H1 (cell line): ENCODE data around the gene CSDE1. TPM values are rescaled to one million over a fixed set of nuclear protein-coding genes. Genes with fewer than 3 reads are reported as not detected.

ENCODE experiments used
- CTCF ChIA-PET: fragments of 300-600 bp; sonication (Branson Sonifier 250); formaldehyde crosslinking; loops from one replicate; lab custom pipeline; 2021; ENCODE audit not compliant: partially characterized antibody; lab: Charles Lee
- POLR2A ChIA-PET: fragments of 300-600 bp; sonication (Branson Sonifier 250); formaldehyde crosslinking; loops from one replicate; lab custom pipeline; 2021; ENCODE audit warnings: inconsistent platforms; ENCODE audit not compliant: partially characterized antibody; lab: Charles Lee
- DNase-seq, 2 experiments: peaks; one replicate each; pipeline versions ENCODE4 v3.0.0 to v3.0.0-alpha.2; 2010 to 2022; ENCODE audit warnings: low spot score in 2 of 2, low read depth in 1 of 2, mixed read lengths in 1 of 2
- FAIRE-seq: peaks from 2 replicates; lab custom pipeline; 2011; peaks lifted over from hg19 to GRCh38; lab: Jason Lieb, UNC
- H2AFZ ChIP-seq: 2 replicates; pipeline ENCODE4 v1.8.1; 2012; ENCODE audit warnings: low read length, inconsistent platforms
- H2AK5ac ChIP-seq: 2 replicates; pipeline ENCODE4 v1.6.1; 2013; ENCODE audit warnings: low read depth, low read length
- H2BK120ac ChIP-seq: replicated peaks from 2 replicates; pipeline ENCODE3; 2013; ENCODE audit warnings: low read depth, low read length, inconsistent platforms
- H2BK12ac ChIP-seq: 2 replicates; pipeline ENCODE4 v1.6.1; 2013; ENCODE audit warnings: low read depth, low read length
- H2BK15ac ChIP-seq: 2 replicates; pipeline ENCODE4 v1.6.1; 2013; ENCODE audit warnings: low read length
- H2BK20ac ChIP-seq: 2 replicates; pipeline ENCODE4 v1.6.1; 2013; ENCODE audit warnings: low read length
- H2BK5ac ChIP-seq: 2 replicates; pipeline ENCODE4 v1.6.1; 2013; ENCODE audit warnings: low read depth, low read length
- H3K14ac ChIP-seq: 2 replicates; pipeline ENCODE4 v1.6.1; 2013; ENCODE audit warnings: inconsistent platforms; ENCODE audit not compliant: insufficient read length
- H3K18ac ChIP-seq: 2 replicates; pipeline ENCODE4 v1.6.1; 2013; ENCODE audit warnings: low read length; ENCODE audit errors: extremely low read depth
- H3K23ac ChIP-seq: 2 replicates; pipeline ENCODE4 v1.6.1; 2013; ENCODE audit warnings: inconsistent platforms; ENCODE audit not compliant: insufficient read length
- H3K23me2 ChIP-seq: 2 replicates; pipeline ENCODE4 v1.6.1; 2013; ENCODE audit warnings: low read depth, low read length
- H3K27ac ChIP-seq: 2 replicates; pipeline ENCODE4 v1.6.1; 2011; ENCODE audit warnings: low read depth, low read length, inconsistent platforms
- H3K27me3 ChIP-seq, 4 experiments: replicated peaks in 1 of 4; 1 replicate in 1 of 4; 2 replicates in 3 of 4; pipeline versions ENCODE4 v1.6.1 to v1.8.1; 2011 to 2013; ENCODE audit warnings: low read length in 3 of 4, mild to moderate bottlenecking in 3 of 4, inconsistent platforms in 2 of 4, mixed read lengths in 2 of 4, moderate library complexity in 1 of 4; ENCODE audit not compliant: control insufficient read depth in 3 of 4, insufficient read depth in 3 of 4; ENCODE audit errors: extremely low read depth in 1 of 4
- H3K36me3 ChIP-seq, 4 experiments: 2 replicates each; pipeline versions ENCODE4 v1.6.1 to v1.8.1; 2011 to 2013; ENCODE audit warnings: mild to moderate bottlenecking in 4 of 4, low read length in 3 of 4, moderate library complexity in 2 of 4, control low read depth in 1 of 4, inconsistent platforms in 1 of 4; ENCODE audit not compliant: insufficient read depth in 4 of 4, control insufficient read depth in 2 of 4
- H3K4ac ChIP-seq: replicated peaks from 2 replicates; pipeline ENCODE3; 2013; ENCODE audit warnings: low read length, low read depth, mixed read lengths, inconsistent platforms; ENCODE audit not compliant: insufficient read length
- H3K4me1 ChIP-seq, 4 experiments: replicated peaks in 1 of 4; 1 replicate in 1 of 4; 2 replicates in 3 of 4; pipeline versions ENCODE4 v1.6.1 to v1.8.1; 2011 to 2013; ENCODE audit warnings: low read length in 3 of 4, inconsistent platforms in 2 of 4, mixed read lengths in 1 of 4; ENCODE audit not compliant: insufficient read depth in 4 of 4, control insufficient read depth in 3 of 4
- H3K4me2 ChIP-seq, 2 experiments: 2 replicates each; pipeline versions ENCODE4 v1.6.1 to v1.8.1; 2011 to 2013; ENCODE audit warnings: low read depth in 2 of 2, low read length in 2 of 2, control low read depth in 1 of 2, inconsistent platforms in 1 of 2, mild to moderate bottlenecking in 1 of 2; ENCODE audit not compliant: insufficient read depth in 1 of 2
- H3K4me3 ChIP-seq, 4 experiments: fragments of 200-600, 300-600 bp in 1 of 4; sonication (generic), shearing (Covaris generic), sonication (Bioruptor Twin) in 1 of 4; 2 replicates each; pipeline versions ENCODE4 v1.5.1 to v1.8.1; 2011 to 2016; ENCODE audit warnings: low read length in 4 of 4, low read depth in 3 of 4, control low read depth in 2 of 4, inconsistent platforms in 2 of 4, mild to moderate bottlenecking in 2 of 4, mixed read lengths in 1 of 4, moderate library complexity in 1 of 4; ENCODE audit not compliant: insufficient read depth in 2 of 4; ENCODE audit errors: extremely low read depth in 1 of 4
- H3K56ac ChIP-seq: replicated peaks from 2 replicates; pipeline ENCODE3; 2013; ENCODE audit warnings: low read depth, mild to moderate bottlenecking, mixed read lengths, low read length, inconsistent platforms; ENCODE audit not compliant: insufficient read length
- H3K79me1 ChIP-seq: 2 replicates; pipeline ENCODE4 v1.6.1; 2013; ENCODE audit warnings: low read depth, low read length, control low read depth
- H3K79me2 ChIP-seq, 2 experiments: 2 replicates each; pipeline versions ENCODE4 v1.6.1 to v1.8.1; 2012 to 2013; ENCODE audit warnings: low read length in 2 of 2, mild to moderate bottlenecking in 2 of 2, inconsistent platforms in 1 of 2; ENCODE audit not compliant: insufficient read depth in 2 of 2, control insufficient read depth in 1 of 2
- H3K9ac ChIP-seq, 4 experiments: replicated peaks in 1 of 4; 1 replicate in 1 of 4; 2 replicates in 3 of 4; pipeline versions ENCODE4 v1.6.1 to v1.8.1; 2011 to 2013; ENCODE audit warnings: low read depth in 3 of 4, low read length in 3 of 4, control low read depth in 2 of 4, mild to moderate bottlenecking in 2 of 4, moderate library complexity in 2 of 4, inconsistent platforms in 1 of 4; ENCODE audit errors: extremely low read depth in 1 of 4
- H3K9me3 ChIP-seq, 2 experiments: 2 replicates each; pipeline versions ENCODE4 v1.6.1 to v1.8.1; 2012 to 2013; ENCODE audit warnings: mild to moderate bottlenecking in 2 of 2, moderate library complexity in 2 of 2, control low read depth in 1 of 2, inconsistent platforms in 1 of 2, low read depth in 1 of 2, low read length in 1 of 2, mixed read lengths in 1 of 2; ENCODE audit not compliant: insufficient read depth in 2 of 2
- H4K20me1 ChIP-seq, 2 experiments: replicated peaks in 1 of 2; 2 replicates each; pipeline versions ENCODE3 to v1.8.1; 2011 to 2013; ENCODE audit warnings: inconsistent platforms in 2 of 2, low read length in 2 of 2, mild to moderate bottlenecking in 1 of 2; ENCODE audit not compliant: insufficient read depth in 2 of 2, control insufficient read depth in 1 of 2
- H4K5ac ChIP-seq: 2 replicates; pipeline ENCODE4 v1.6.1; 2013; ENCODE audit warnings: low read length, low read depth, mixed read lengths, inconsistent platforms; ENCODE audit not compliant: insufficient read length
- H4K8ac ChIP-seq: 2 replicates; pipeline ENCODE4 v1.8.0; 2013; ENCODE audit warnings: mild to moderate bottlenecking, moderate library complexity, low read length, inconsistent platforms; ENCODE audit not compliant: insufficient read depth; ENCODE audit errors: extremely low read depth
- H4K91ac ChIP-seq: replicated peaks from 2 replicates; pipeline ENCODE3; 2013; ENCODE audit warnings: low read length, mixed read lengths, inconsistent platforms; ENCODE audit not compliant: insufficient read length
- CBX5 ChIP-seq: fragments of 300-800, 300-1000 bp; sonication (generic); IDR thresholded peaks from 2 replicates; pipeline ENCODE4 v1.7.1; 2016; ENCODE audit warnings: antibody characterized with exemption, low read length, low read depth
- CHD1 ChIP-seq: IDR thresholded peaks from 2 replicates; pipeline ENCODE4 v1.6.1; 2012; ENCODE audit warnings: low read depth, low read length, improper control_type of control experiment
- EZH2 ChIP-seq: fragments of 200-600 bp; sonication (generic); IDR thresholded peaks from 2 replicates; pipeline ENCODE4 v1.7.1; 2012; ENCODE audit warnings: low read depth, mild to moderate bottlenecking, moderate library complexity, low read length, inconsistent platforms; ENCODE audit not compliant: severe bottlenecking
- POLR2AphosphoS5 ChIP-seq: IDR thresholded peaks from 2 replicates; pipeline ENCODE4 v1.6.1; 2011; ENCODE audit warnings: low read depth, low read length
- SIX5 ChIP-seq: IDR thresholded peaks from 2 replicates; pipeline ENCODE4 v1.6.1; 2011; ENCODE audit warnings: mild to moderate bottlenecking, low read depth, low read length
- YY1 ChIP-seq: IDR thresholded peaks from 2 replicates; pipeline ENCODE4 v1.6.1; 2011; ENCODE audit warnings: low read depth, mild to moderate bottlenecking, low read length
- whole genome bisulfite sequencing, 2 experiments: shearing (Covaris generic) in 1 of 2; methylation state at CpG; one replicate each; pipeline versions ENCODE4 v1.1.6 to v1.1.7; 2013 to 2015; ENCODE audit warnings: low lambda C conversion rate in 2 of 2, mixed read lengths in 2 of 2, inconsistent platforms in 1 of 2, low coverage in 1 of 2, missing lambda C conversion rate in 1 of 2; ENCODE audit not compliant: insufficient replicate concordance in 2 of 2, insufficient coverage in 1 of 2, insufficient read length in 1 of 2; ENCODE audit errors: extremely low coverage in 1 of 2, missing lambda C conversion rate in 1 of 2; 5-methylcytosine and 5-hydroxymethylcytosine counted together
- polyA plus RNA-seq, 7 experiments: library from polyadenylated mRNA; depleted of rRNA in 3 of 7; stranded (reverse) in 5 of 7; unstranded in 2 of 7; fragments of >200 nt in 5 of 7; fragments of 200-250 nt in 2 of 7; gene quantifications; 1 replicate in 5 of 7; 2 replicates in 1 of 7; 4 replicates in 1 of 7; pipeline versions ENCODE4 v1.2.1 to v1.2.3, GENCODE V29; 2011 to 2013; ENCODE audit warnings: missing spikeins in 2 of 7, mixed read lengths in 2 of 7
- total RNA-seq: library from RNA; stranded (reverse); fragmentation: NEBNext Ultra II Directional; extraction: Animal tissue kit (Norgen Biotek cat#: 25700); gene quantifications from 2 replicates; pipeline ENCODE4 v1.2.1, GENCODE V29; 2021
- TF ChIP-seq, protein P1 (sequence below): IDR thresholded peaks from 2 replicates; pipeline ENCODE4 v1.6.1; 2011; ENCODE audit warnings: low read length, improper control_type of control experiment

The CSDE1 gene
- total and polyA plus RNA-seq, 2 of the 8 experiments (the other 6 are each of a cell fraction or from before 2014, with no cell fraction given) = 149 to 635 TPM

DNA sequence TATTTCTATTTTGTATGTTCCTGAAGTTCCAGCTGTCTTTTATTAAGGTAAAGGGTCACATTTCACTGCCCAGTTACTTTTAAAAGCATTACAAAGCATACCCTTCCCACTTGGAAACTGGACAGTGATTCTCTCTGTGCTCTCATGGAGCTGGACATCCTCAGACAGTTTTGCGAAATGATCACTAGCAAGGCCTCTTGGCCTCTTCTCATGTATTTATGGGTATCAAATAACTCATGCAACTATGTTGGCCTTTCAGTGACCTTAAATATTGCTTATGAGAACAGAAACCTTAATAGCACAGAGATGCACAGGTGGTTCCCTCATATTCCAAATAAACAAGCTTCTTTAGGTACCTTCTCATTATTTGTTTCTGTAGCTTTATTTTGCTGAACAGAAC, 54.5 kb downstream of the CSDE1 start:
- H3K79me1 ChIP-seq = no peaks in the 10 kb centered on the region
- H4K5ac ChIP-seq = no peak overlapping the region
- no peaks in the 10 kb centered on the region for H3K4me1 ChIP-seq
- no peak overlapping the region for H3K4me2 ChIP-seq
- H3K36me3 ChIP-seq = peaks cover 0 to 23% (median 12%) of the 10 kb centered on the region in 4 experiments; a peak in 6 of 8 replicates
- no peak overlapping the region for H3K4ac ChIP-seq
- H3K23ac ChIP-seq = no peak overlapping the region
- no peaks in the 10 kb centered on the region for H3K9me3 ChIP-seq
- H3K4me3 ChIP-seq = no peak overlapping the region
- H3K79me2 ChIP-seq = no peaks in the 10 kb centered on the region
- no peak overlapping the region for H3K56ac ChIP-seq
- no peak for TF ChIP-seq EZH2
- TF ChIP-seq YY1 = no peak
- TF ChIP-seq CHD1 = no peak
- TF ChIP-seq, protein P1, sequence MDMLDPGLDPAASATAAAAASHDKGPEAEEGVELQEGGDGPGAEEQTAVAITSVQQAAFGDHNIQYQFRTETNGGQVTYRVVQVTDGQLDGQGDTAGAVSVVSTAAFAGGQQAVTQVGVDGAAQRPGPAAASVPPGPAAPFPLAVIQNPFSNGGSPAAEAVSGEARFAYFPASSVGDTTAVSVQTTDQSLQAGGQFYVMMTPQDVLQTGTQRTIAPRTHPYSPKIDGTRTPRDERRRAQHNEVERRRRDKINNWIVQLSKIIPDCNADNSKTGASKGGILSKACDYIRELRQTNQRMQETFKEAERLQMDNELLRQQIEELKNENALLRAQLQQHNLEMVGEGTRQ = no peak
- no peak for TF ChIP-seq POLR2AphosphoS5
- no peak for TF ChIP-seq SIX5
- no peak for TF ChIP-seq CBX5
- H4K20me1 ChIP-seq = no peaks in the 10 kb centered on the region
- H4K8ac ChIP-seq = no peak overlapping the region
- H3K27me3 ChIP-seq = no peaks in the 10 kb centered on the region
- no peak overlapping the region for H2BK12ac ChIP-seq
- no peak overlapping the region for H3K14ac ChIP-seq
- no peak for FAIRE-seq
- H2BK120ac ChIP-seq = no peak overlapping the region
- CTCF ChIA-PET = interaction anchor here (0.6 to 1.0 kb wide), 2 partner anchors 34 to 91 kb away, joined by 3 to 4 read pairs; partner anchors contain the start of gene DENND2C
- no peak overlapping the region for H4K91ac ChIP-seq
- 89% methylated on average over 1 of the region's 1 CpG; no CpG with 5 or more reads in 1 of the 2 experiments for WGBS, 2 experiments
- H2AFZ ChIP-seq = no peak overlapping the region
- H2BK15ac ChIP-seq = no peak overlapping the region
- H2BK20ac ChIP-seq = no peak overlapping the region
- no peak overlapping the region for H3K9ac ChIP-seq
- no peak overlapping the region for H2BK5ac ChIP-seq
- no peak for DNase-seq
- no peaks in the 10 kb centered on the region for H3K23me2 ChIP-seq
- H2AK5ac ChIP-seq = no peak overlapping the region
- H3K18ac ChIP-seq = no peak overlapping the region
- POLR2A ChIA-PET = interaction anchor here (1.2 to 7.6 kb wide), 5 partner anchors 9 to 52 kb away, joined by 3 to 54 read pairs (median 3); partner anchors contain the start of gene NRAS
- H3K27ac ChIP-seq = no peak overlapping the region
